ENCODE data around the gene TRIM52. TPM values are rescaled to one million over a fixed set of nuclear protein-coding genes. Genes with fewer than 3 reads are reported as not detected.
A peak's percentile ranks its signal among the peaks of the same experiment; 100 is the strongest.

Gene TRIM52
- total and polyA plus RNA-seq, 9 of the 15 experiments (the other 6 are each of a cell fraction or from before 2014, with no cell fraction given): 3.3 to 21.9 (median 13.5) TPM

DNA sequence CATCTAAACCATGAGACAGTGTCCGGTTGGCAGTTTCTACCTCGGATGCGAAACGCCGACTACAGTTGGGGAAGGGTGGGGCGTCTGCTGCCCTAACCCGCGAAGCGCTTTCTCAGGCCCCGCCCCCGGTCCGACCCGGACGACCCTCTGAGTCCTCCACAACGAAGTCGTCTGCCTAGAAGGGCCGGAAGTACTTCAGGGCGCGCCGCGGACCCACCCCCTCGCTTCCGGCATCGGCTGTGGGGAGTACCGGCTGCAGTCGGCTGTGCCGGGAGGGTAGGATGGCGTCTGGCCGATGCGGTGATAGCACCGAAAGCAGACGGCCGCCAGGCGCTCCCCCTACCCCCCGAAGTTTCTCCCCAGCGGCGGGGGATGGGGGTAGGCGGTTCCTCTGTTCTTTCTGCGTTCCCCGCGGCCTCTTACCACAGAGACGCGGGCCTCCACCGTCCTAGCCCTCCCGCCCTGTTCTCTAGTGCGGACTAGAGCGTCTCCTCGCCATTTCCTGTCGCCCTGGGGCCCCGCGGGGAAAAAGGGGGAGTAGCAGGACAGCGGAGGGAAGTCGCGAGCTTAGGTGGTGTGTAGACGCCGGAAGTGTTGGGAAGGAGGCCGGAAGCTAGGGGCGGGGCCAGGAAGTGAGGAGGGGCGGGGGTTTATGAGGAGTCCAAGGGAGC, 37.8 kb downstream of the TRIM52 start, which contains the start of gene TRIM41 (continued):
- TF ChIP-seq, protein P1, sequence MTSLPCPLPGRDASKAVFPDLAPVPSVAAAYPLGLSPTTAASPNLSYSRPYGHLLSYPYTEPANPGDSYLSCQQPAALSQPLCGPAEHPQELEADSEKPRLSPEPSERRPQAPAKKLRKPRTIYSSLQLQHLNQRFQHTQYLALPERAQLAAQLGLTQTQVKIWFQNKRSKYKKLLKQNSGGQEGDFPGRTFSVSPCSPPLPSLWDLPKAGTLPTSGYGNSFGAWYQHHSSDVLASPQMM (CRISPR knock-in tag; IDR thresholded peaks at IDR 0.05): no peak
- TF ChIP-seq NONO (IDR thresholded peaks at IDR 0.05; ENCODE audit: low read depth in 2 of 2, low read length in 1 of 2) (no peak), ZNF699 (CRISPR knock-in tag; IDR thresholded peaks at IDR 0.05; ENCODE audit: insufficient replicate concordance) (no peak), CEBPG (CRISPR knock-in tag; IDR thresholded peaks at IDR 0.05) (no peak), CEBPG (tag; conservative IDR thresholded peaks at IDR 0.05 in 1 of 2, IDR thresholded peaks at IDR 0.05 in 1 of 2) (no peak), POLR2AphosphoS2 (IDR thresholded peaks at IDR 0.05; ENCODE audit: low read length) (0 out of 2 replicates have a peak, but pooled peaks have one; percentile 85), TRIM24 (IDR thresholded peaks at IDR 0.05) (0 out of 4 replicates have a peak, but pooled peaks of 1 of the 2 experiments have one; percentile 10), NR3C1 (CRISPR knock-in tag; IDR thresholded peaks at IDR 0.05) (no peak), ZNF263 (CRISPR knock-in tag; IDR thresholded peaks at IDR 0.05; ENCODE audit: borderline replicate concordance) (no peak; the same call in 1 of the 2 replicates), MYBL2 (IDR thresholded peaks at IDR 0.05; ENCODE audit: low read depth) (no peak), MYBL2 (CRISPR knock-in tag; IDR thresholded peaks at IDR 0.05; ENCODE audit: borderline replicate concordance) (no peak), IFI16 (CRISPR knock-in tag; IDR thresholded peaks at IDR 0.05) (no peak), HDAC2 (IDR thresholded peaks at IDR 0.05) (no peak; the same call in 1 of the 2 replicates), CCAR2 (IDR thresholded peaks at IDR 0.05; ENCODE audit: low read depth, low read length) (no peak)
- TF ChIP-seq, protein P2, sequence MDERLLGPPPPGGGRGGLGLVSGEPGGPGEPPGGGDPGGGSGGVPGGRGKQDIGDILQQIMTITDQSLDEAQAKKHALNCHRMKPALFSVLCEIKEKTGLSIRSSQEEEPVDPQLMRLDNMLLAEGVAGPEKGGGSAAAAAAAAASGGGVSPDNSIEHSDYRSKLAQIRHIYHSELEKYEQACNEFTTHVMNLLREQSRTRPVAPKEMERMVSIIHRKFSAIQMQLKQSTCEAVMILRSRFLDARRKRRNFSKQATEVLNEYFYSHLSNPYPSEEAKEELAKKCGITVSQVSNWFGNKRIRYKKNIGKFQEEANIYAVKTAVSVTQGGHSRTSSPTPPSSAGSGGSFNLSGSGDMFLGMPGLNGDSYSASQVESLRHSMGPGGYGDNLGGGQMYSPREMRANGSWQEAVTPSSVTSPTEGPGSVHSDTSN (CRISPR knock-in tag; IDR thresholded peaks at IDR 0.05; ENCODE audit: low read depth): no peak
- TF ChIP-seq, protein P2 (tag; conservative IDR thresholded peaks at IDR 0.05; ENCODE audit: low read depth): no peak
- TF ChIP-seq, protein P3, sequence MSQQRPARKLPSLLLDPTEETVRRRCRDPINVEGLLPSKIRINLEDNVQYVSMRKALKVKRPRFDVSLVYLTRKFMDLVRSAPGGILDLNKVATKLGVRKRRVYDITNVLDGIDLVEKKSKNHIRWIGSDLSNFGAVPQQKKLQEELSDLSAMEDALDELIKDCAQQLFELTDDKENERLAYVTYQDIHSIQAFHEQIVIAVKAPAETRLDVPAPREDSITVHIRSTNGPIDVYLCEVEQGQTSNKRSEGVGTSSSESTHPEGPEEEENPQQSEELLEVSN (IDR thresholded peaks at IDR 0.05; ENCODE audit: borderline replicate concordance in 1 of 2, extremely low read depth in 1 of 2, insufficient read depth in 1 of 2, insufficient read length in 1 of 2, low read depth in 1 of 2, low read length in 1 of 2, poor library complexity in 1 of 2, severe bottlenecking in 1 of 2): peak in 1 of 2 experiments; percentile 29
- TF ChIP-seq, protein P4, sequence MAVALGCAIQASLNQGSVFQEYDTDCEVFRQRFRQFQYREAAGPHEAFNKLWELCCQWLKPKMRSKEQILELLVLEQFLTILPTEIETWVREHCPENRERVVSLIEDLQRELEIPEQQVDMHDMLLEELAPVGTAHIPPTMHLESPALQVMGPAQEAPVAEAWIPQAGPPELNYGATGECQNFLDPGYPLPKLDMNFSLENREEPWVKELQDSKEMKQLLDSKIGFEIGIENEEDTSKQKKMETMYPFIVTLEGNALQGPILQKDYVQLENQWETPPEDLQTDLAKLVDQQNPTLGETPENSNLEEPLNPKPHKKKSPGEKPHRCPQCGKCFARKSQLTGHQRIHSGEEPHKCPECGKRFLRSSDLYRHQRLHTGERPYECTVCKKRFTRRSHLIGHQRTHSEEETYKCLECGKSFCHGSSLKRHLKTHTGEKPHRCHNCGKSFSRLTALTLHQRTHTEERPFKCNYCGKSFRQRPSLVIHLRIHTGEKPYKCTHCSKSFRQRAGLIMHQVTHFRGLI (CRISPR knock-in tag; IDR thresholded peaks at IDR 0.05): no peak
- TF ChIP-seq, protein P5, sequence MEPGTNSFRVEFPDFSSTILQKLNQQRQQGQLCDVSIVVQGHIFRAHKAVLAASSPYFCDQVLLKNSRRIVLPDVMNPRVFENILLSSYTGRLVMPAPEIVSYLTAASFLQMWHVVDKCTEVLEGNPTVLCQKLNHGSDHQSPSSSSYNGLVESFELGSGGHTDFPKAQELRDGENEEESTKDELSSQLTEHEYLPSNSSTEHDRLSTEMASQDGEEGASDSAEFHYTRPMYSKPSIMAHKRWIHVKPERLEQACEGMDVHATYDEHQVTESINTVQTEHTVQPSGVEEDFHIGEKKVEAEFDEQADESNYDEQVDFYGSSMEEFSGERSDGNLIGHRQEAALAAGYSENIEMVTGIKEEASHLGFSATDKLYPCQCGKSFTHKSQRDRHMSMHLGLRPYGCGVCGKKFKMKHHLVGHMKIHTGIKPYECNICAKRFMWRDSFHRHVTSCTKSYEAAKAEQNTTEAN (CRISPR knock-in tag; IDR thresholded peaks at IDR 0.05): no peak
